Testis (tissue), 2 donors: ENCODE results near the gene SLCO1A2.

Experiments used
- POLR2A ChIP-seq: fragments of 450-650 bp; IDR thresholded peaks from one replicate; pipeline ENCODE4 v1.6.1; 2017; ENCODE audit warnings: antibody characterized with exemption, mild to moderate bottlenecking, moderate library complexity
- TF ChIP-seq, protein P1 (sequence below), 3 experiments: fragments of 450-650 bp in 2 of 3; fragments of 200-600 bp in 1 of 3; sonication (generic) in 1 of 3; IDR thresholded peaks; one replicate each; pipeline ENCODE4 v1.5.1; 2016 to 2019; ENCODE audit warnings: antibody characterized with exemption in 3 of 3, mild to moderate bottlenecking in 2 of 3, moderate library complexity in 1 of 3

DNA sequence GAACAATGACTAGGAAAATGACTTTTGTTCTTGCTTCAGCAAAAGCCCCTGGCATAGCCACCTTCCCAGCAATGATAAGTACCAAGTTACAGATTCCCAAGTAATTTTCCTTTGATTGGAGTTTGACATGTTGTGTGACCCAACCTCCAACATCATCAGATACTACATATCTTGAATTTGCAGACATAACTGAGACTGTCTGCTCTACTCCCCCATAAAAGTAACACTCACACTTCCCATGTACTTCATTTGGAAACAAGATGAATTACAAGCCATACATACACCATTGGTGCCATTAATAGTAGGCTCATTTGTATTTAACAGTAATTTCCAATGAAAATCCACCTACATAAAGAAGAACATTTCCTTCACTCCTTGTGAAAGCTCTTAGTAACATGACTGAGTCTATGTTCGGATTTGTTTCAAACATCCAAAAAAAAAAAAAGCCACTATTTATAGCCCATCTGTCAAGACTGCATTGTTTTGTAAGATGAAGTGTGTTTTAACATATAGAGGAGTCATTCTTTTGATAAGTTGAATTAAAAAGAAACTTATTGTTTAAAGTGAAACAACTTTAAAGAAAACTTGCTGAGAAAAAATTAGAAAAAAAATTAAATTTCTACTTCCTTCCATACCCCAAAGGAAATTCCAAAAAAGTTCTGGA lies 12.0 kb upstream of the SLCO1A2 start:
- TF ChIP-seq, protein P1, sequence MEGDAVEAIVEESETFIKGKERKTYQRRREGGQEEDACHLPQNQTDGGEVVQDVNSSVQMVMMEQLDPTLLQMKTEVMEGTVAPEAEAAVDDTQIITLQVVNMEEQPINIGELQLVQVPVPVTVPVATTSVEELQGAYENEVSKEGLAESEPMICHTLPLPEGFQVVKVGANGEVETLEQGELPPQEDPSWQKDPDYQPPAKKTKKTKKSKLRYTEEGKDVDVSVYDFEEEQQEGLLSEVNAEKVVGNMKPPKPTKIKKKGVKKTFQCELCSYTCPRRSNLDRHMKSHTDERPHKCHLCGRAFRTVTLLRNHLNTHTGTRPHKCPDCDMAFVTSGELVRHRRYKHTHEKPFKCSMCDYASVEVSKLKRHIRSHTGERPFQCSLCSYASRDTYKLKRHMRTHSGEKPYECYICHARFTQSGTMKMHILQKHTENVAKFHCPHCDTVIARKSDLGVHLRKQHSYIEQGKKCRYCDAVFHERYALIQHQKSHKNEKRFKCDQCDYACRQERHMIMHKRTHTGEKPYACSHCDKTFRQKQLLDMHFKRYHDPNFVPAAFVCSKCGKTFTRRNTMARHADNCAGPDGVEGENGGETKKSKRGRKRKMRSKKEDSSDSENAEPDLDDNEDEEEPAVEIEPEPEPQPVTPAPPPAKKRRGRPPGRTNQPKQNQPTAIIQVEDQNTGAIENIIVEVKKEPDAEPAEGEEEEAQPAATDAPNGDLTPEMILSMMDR (IDR thresholded peaks at IDR 0.05): no peak
- TF ChIP-seq POLR2A: no peak
